PFSK-1 (cell line): ENCODE measurements around the gene ARHGEF4.

ENCODE experiments used
- FOXP2 ChIP-seq: optimal IDR thresholded peaks from 2 replicates; pipeline ENCODE3; 2011; ENCODE audit warnings: borderline replicate concordance, control low read depth, inconsistent platforms; ENCODE audit not compliant: insufficient read depth; ENCODE audit errors: extremely low read length, extremely low read depth
- POLR2AphosphoS5 ChIP-seq: IDR thresholded peaks from 2 replicates; pipeline ENCODE4 v1.6.1; 2012; ENCODE audit warnings: low read depth, mild to moderate bottlenecking, control low read depth, low read length, moderate library complexity
- REST ChIP-seq, 2 experiments: IDR thresholded peaks; 2 replicates each; pipeline versions ENCODE4 v1.6.1 to v1.8.0; 2011 to 2012; ENCODE audit warnings: low read depth in 2 of 2, low read length in 2 of 2, control low read depth in 1 of 2, inconsistent platforms in 1 of 2, mild to moderate bottlenecking in 1 of 2, moderate library complexity in 1 of 2; ENCODE audit not compliant: insufficient read depth in 1 of 2
- SIN3A ChIP-seq: IDR thresholded peaks from 2 replicates; pipeline ENCODE4 v1.6.1; 2012; ENCODE audit warnings: mild to moderate bottlenecking, low read length, moderate library complexity, borderline replicate concordance; ENCODE audit not compliant: insufficient read depth
- TAF1 ChIP-seq: IDR thresholded peaks from 2 replicates; pipeline ENCODE4 v1.6.1; 2012; ENCODE audit warnings: low read length, control low read depth, borderline replicate concordance; ENCODE audit not compliant: insufficient read depth

ARHGEF4 gene

GRCh38 chr2:130874512-130874911, 37.8 kb downstream of the ARHGEF4 start:
- no peak for TF ChIP-seq POLR2AphosphoS5
- TF ChIP-seq TAF1, result no peak
- TF ChIP-seq REST (IDR thresholded peaks at IDR 0.05; ENCODE audit: insufficient read depth in 1 of 2, low read depth in 2 of 2, low read length in 2 of 2), result no peak
- TF ChIP-seq FOXP2, result no peak
- no peak for TF ChIP-seq SIN3A

GRCh38 chr2:130875935-130876334, 39.2 kb downstream of the ARHGEF4 start:
- TF ChIP-seq REST (IDR thresholded peaks at IDR 0.05; ENCODE audit: insufficient read depth in 1 of 2, low read depth in 2 of 2, low read length in 2 of 2), result no peak
- TF ChIP-seq POLR2AphosphoS5, result no peak
- no peak for TF ChIP-seq SIN3A
- no peak for TF ChIP-seq TAF1
- TF ChIP-seq FOXP2, result no peak

- TF ChIP-seq TAF1 (no peak), POLR2AphosphoS5 (no peak), FOXP2 (no peak), SIN3A (no peak), REST (IDR thresholded peaks at IDR 0.05; ENCODE audit: insufficient read depth in 1 of 2, low read depth in 2 of 2, low read length in 2 of 2) (no peak)
Observed at GRCh38 chr2:130877258-130877657, 40.5 kb downstream of the ARHGEF4 start.

- no peak for TF ChIP-seq SIN3A
- TF ChIP-seq REST (IDR thresholded peaks at IDR 0.05; ENCODE audit: insufficient read depth in 1 of 2, low read depth in 2 of 2, low read length in 2 of 2), result no peak
- no peak for TF ChIP-seq FOXP2
- TF ChIP-seq POLR2AphosphoS5, result no peak
- no peak for TF ChIP-seq TAF1
Observed at GRCh38 chr2:130878316-130878715, 41.6 kb downstream of the ARHGEF4 start.

GRCh38 chr2:130878933-130879332, 42.2 kb downstream of the ARHGEF4 start:
- TF ChIP-seq REST (IDR thresholded peaks at IDR 0.05; ENCODE audit: insufficient read depth in 1 of 2, low read depth in 2 of 2, low read length in 2 of 2) (no peak), SIN3A (no peak), FOXP2 (no peak), POLR2AphosphoS5 (no peak), TAF1 (no peak)
